Measurements from ENCODE around the gene RPL13. TPM values are rescaled to one million over a fixed set of nuclear protein-coding genes. Genes with fewer than 3 reads are reported as not detected.

Gene RPL13
- total and polyA plus RNA-seq, 2 of the 13 experiments (the other 11 are each of a cell fraction or from before 2014, with no cell fraction given): 2,988 to 4,411 TPM

GRCh38 chr16:89556750-89557689 is 3.5 kb upstream of the RPL13 start (continued):
- TF ChIP-seq, protein P1, sequence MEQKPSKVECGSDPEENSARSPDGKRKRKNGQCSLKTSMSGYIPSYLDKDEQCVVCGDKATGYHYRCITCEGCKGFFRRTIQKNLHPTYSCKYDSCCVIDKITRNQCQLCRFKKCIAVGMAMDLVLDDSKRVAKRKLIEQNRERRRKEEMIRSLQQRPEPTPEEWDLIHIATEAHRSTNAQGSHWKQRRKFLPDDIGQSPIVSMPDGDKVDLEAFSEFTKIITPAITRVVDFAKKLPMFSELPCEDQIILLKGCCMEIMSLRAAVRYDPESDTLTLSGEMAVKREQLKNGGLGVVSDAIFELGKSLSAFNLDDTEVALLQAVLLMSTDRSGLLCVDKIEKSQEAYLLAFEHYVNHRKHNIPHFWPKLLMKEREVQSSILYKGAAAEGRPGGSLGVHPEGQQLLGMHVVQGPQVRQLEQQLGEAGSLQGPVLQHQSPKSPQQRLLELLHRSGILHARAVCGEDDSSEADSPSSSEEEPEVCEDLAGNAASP (CRISPR knock-in tag; IDR thresholded peaks at IDR 0.05; ENCODE audit: borderline replicate concordance): no peak; the same call in 1 of the 2 replicates
- TF ChIP-seq IKZF4 (CRISPR knock-in tag; IDR thresholded peaks at IDR 0.05; ENCODE audit: borderline replicate concordance, low read depth, not compliant biosample characterization) (no peak), ZBTB20 (CRISPR knock-in tag; IDR thresholded peaks at IDR 0.05; ENCODE audit: borderline replicate concordance, low read depth) (no peak; the same call in 1 of the 2 replicates), JUND (CRISPR knock-in tag; IDR thresholded peaks at IDR 0.05) (0 out of 2 replicates have a peak, but pooled peaks have one; percentile 22), CTCF (CRISPR knock-in tag; IDR thresholded peaks at IDR 0.05) (peak; percentile 97), KDM1A (CRISPR knock-in tag; IDR thresholded peaks at IDR 0.05) (no peak), MED13 (CRISPR knock-in tag; IDR thresholded peaks at IDR 0.05) (no peak), GFI1 (CRISPR knock-in tag; IDR thresholded peaks at IDR 0.05; ENCODE audit: borderline replicate concordance) (no peak), IRF9 (CRISPR knock-in tag; IDR thresholded peaks at IDR 0.05; ENCODE audit: borderline replicate concordance) (no peak), ZNF792 (CRISPR knock-in tag; IDR thresholded peaks at IDR 0.05) (peak; percentile 34; the same call in 1 of the 2 replicates), PRPF4 (IDR thresholded peaks at IDR 0.05; ENCODE audit: low read depth, low read length, poor library complexity, severe bottlenecking) (no peak), ZNF451 (CRISPR knock-in tag; IDR thresholded peaks at IDR 0.05) (no peak)
- TF ChIP-seq, protein P2, sequence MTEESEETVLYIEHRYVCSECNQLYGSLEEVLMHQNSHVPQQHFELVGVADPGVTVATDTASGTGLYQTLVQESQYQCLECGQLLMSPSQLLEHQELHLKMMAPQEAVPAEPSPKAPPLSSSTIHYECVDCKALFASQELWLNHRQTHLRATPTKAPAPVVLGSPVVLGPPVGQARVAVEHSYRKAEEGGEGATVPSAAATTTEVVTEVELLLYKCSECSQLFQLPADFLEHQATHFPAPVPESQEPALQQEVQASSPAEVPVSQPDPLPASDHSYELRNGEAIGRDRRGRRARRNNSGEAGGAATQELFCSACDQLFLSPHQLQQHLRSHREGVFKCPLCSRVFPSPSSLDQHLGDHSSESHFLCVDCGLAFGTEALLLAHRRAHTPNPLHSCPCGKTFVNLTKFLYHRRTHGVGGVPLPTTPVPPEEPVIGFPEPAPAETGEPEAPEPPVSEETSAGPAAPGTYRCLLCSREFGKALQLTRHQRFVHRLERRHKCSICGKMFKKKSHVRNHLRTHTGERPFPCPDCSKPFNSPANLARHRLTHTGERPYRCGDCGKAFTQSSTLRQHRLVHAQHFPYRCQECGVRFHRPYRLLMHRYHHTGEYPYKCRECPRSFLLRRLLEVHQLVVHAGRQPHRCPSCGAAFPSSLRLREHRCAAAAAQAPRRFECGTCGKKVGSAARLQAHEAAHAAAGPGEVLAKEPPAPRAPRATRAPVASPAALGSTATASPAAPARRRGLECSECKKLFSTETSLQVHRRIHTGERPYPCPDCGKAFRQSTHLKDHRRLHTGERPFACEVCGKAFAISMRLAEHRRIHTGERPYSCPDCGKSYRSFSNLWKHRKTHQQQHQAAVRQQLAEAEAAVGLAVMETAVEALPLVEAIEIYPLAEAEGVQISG (CRISPR knock-in tag; IDR thresholded peaks at IDR 0.05): peak; percentile 61
- TF ChIP-seq, protein P3, sequence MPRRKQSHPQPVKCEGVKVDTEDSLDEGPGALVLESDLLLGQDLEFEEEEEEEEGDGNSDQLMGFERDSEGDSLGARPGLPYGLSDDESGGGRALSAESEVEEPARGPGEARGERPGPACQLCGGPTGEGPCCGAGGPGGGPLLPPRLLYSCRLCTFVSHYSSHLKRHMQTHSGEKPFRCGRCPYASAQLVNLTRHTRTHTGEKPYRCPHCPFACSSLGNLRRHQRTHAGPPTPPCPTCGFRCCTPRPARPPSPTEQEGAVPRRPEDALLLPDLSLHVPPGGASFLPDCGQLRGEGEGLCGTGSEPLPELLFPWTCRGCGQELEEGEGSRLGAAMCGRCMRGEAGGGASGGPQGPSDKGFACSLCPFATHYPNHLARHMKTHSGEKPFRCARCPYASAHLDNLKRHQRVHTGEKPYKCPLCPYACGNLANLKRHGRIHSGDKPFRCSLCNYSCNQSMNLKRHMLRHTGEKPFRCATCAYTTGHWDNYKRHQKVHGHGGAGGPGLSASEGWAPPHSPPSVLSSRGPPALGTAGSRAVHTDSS (CRISPR knock-in tag; conservative IDR thresholded peaks at IDR 0.05): no peak
- TF ChIP-seq, protein P4, sequence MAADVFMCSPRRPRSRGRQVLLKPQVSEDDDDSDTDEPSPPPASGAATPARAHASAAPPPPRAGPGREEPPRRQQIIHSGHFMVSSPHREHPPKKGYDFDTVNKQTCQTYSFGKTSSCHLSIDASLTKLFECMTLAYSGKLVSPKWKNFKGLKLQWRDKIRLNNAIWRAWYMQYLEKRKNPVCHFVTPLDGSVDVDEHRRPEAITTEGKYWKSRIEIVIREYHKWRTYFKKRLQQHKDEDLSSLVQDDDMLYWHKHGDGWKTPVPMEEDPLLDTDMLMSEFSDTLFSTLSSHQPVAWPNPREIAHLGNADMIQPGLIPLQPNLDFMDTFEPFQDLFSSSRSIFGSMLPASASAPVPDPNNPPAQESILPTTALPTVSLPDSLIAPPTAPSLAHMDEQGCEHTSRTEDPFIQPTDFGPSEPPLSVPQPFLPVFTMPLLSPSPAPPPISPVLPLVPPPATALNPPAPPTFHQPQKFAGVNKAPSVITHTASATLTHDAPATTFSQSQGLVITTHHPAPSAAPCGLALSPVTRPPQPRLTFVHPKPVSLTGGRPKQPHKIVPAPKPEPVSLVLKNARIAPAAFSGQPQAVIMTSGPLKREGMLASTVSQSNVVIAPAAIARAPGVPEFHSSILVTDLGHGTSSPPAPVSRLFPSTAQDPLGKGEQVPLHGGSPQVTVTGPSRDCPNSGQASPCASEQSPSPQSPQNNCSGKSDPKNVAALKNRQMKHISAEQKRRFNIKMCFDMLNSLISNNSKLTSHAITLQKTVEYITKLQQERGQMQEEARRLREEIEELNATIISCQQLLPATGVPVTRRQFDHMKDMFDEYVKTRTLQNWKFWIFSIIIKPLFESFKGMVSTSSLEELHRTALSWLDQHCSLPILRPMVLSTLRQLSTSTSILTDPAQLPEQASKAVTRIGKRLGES (CRISPR knock-in tag; IDR thresholded peaks at IDR 0.05; ENCODE audit: borderline replicate concordance): no peak
